Panc1 (cell line): ENCODE data around the gene GMCL2.

Experiments
- CTCF ChIP-seq: fragments of 450-650 bp; IDR thresholded peaks from 2 replicates; pipeline ENCODE4 v1.5.1; 2017; ENCODE audit warnings: mild to moderate bottlenecking
- POLR2AphosphoS5 ChIP-seq: IDR thresholded peaks from 2 replicates; pipeline ENCODE4 v1.6.1; 2012; ENCODE audit warnings: mild to moderate bottlenecking, low read depth, low read length, moderate library complexity
- TCF7L2 ChIP-seq: IDR thresholded peaks from 2 replicates; pipeline ENCODE4 v1.6.1; 2011; ENCODE audit warnings: mild to moderate bottlenecking, low read depth, low read length, inconsistent platforms

GRCh38 chr5:178210686-178211085, 23.5 kb upstream of the GMCL2 start:
- TF ChIP-seq CTCF (no peak), POLR2AphosphoS5 (no peak), TCF7L2 (no peak)
